GM18867 (cell line): ENCODE results near the gene TBC1D2.
"Not testable (repeated sequence)": the region's sequence is repeated elsewhere in the genome, so short reads cannot be mapped to it uniquely, and the experiment has no call there.

Source experiments
- ATAC-seq: cut with Tn5 transposase; IDR thresholded peaks from one replicate; pipeline ENCODE4 v1.9.1; 2021; ENCODE audit warnings: mild to moderate bottlenecking, moderate library complexity; ENCODE audit not compliant: unreplicated experiment

The TBC1D2 gene

GRCh38 chr9:98275159-98275558 lies 19.7 kb upstream of the TBC1D2 start:
- ATAC-seq = no peak

- no peak for ATAC-seq
These were observed 16.6 kb upstream of the TBC1D2 start for GRCh38 chr9:98272083-98272482.

- ATAC-seq = no peak
These were observed 16.0 kb upstream of the TBC1D2 start for GRCh38 chr9:98271479-98271878.

- not testable (repeated sequence) for ATAC-seq
These were observed 14.8 kb upstream of the TBC1D2 start for GRCh38 chr9:98270284-98270683.

- ATAC-seq = not testable (repeated sequence)
These were observed 14.2 kb upstream of the TBC1D2 start for GRCh38 chr9:98269652-98270051.

- not testable (repeated sequence) for ATAC-seq
These were observed 12.1 kb upstream of the TBC1D2 start for GRCh38 chr9:98267556-98267955.

GRCh38 chr9:98264516-98264915 lies 9.1 kb upstream of the TBC1D2 start:
- no peak for ATAC-seq

GRCh38 chr9:98263482-98264357 lies 8.3 kb upstream of the TBC1D2 start:
- peak; percentile 87 for ATAC-seq

GRCh38 chr9:98263080-98263479 lies 7.6 kb upstream of the TBC1D2 start:
- ATAC-seq = no peak

GRCh38 chr9:98262056-98262455 lies 6.6 kb upstream of the TBC1D2 start:
- no peak for ATAC-seq

- no peak for ATAC-seq
These were observed 5.2 kb upstream of the TBC1D2 start for GRCh38 chr9:98260635-98261034.

GRCh38 chr9:98259791-98260190 lies 4.3 kb upstream of the TBC1D2 start:
- no peak for ATAC-seq

- ATAC-seq = no peak
These were observed 1.3 kb upstream of the TBC1D2 start for GRCh38 chr9:98256756-98257155.

- ATAC-seq = no peak
These were observed 330 bp downstream of the TBC1D2 start for GRCh38 chr9:98255061-98255577.

GRCh38 chr9:98254228-98255060 lies 1.0 kb downstream of the TBC1D2 start:
- no peak for ATAC-seq

- no peak for ATAC-seq
These were observed 1.9 kb downstream of the TBC1D2 start for GRCh38 chr9:98253565-98253964.

- ATAC-seq = no peak
These were observed 3.9 kb downstream of the TBC1D2 start for GRCh38 chr9:98251551-98251950.

- no peak for ATAC-seq
These were observed 5.7 kb downstream of the TBC1D2 start for GRCh38 chr9:98249771-98250170.

GRCh38 chr9:98248737-98249474 lies 6.5 kb downstream of the TBC1D2 start:
- no peak for ATAC-seq

GRCh38 chr9:98247831-98248657 lies 7.4 kb downstream of the TBC1D2 start:
- ATAC-seq = no peak
